NCI-H2171 treated with DMSO at 0.1 percent for 48 hours (cell line): ENCODE data around the gene PDS5B.
A peak's percentile ranks its signal among the peaks of the same experiment; 100 is the strongest.
"Not testable (repeated sequence)": the region's sequence is repeated elsewhere in the genome, so short reads cannot be mapped to it uniquely, and the experiment has no call there.

Source experiments
- DNase-seq: peaks from one replicate; lab custom pipeline; 2025; lab: John Stamatoyannopoulos, UW

The PDS5B gene, protein sequence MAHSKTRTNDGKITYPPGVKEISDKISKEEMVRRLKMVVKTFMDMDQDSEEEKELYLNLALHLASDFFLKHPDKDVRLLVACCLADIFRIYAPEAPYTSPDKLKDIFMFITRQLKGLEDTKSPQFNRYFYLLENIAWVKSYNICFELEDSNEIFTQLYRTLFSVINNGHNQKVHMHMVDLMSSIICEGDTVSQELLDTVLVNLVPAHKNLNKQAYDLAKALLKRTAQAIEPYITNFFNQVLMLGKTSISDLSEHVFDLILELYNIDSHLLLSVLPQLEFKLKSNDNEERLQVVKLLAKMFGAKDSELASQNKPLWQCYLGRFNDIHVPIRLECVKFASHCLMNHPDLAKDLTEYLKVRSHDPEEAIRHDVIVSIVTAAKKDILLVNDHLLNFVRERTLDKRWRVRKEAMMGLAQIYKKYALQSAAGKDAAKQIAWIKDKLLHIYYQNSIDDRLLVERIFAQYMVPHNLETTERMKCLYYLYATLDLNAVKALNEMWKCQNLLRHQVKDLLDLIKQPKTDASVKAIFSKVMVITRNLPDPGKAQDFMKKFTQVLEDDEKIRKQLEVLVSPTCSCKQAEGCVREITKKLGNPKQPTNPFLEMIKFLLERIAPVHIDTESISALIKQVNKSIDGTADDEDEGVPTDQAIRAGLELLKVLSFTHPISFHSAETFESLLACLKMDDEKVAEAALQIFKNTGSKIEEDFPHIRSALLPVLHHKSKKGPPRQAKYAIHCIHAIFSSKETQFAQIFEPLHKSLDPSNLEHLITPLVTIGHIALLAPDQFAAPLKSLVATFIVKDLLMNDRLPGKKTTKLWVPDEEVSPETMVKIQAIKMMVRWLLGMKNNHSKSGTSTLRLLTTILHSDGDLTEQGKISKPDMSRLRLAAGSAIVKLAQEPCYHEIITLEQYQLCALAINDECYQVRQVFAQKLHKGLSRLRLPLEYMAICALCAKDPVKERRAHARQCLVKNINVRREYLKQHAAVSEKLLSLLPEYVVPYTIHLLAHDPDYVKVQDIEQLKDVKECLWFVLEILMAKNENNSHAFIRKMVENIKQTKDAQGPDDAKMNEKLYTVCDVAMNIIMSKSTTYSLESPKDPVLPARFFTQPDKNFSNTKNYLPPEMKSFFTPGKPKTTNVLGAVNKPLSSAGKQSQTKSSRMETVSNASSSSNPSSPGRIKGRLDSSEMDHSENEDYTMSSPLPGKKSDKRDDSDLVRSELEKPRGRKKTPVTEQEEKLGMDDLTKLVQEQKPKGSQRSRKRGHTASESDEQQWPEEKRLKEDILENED (N-terminal part only)

DNA sequence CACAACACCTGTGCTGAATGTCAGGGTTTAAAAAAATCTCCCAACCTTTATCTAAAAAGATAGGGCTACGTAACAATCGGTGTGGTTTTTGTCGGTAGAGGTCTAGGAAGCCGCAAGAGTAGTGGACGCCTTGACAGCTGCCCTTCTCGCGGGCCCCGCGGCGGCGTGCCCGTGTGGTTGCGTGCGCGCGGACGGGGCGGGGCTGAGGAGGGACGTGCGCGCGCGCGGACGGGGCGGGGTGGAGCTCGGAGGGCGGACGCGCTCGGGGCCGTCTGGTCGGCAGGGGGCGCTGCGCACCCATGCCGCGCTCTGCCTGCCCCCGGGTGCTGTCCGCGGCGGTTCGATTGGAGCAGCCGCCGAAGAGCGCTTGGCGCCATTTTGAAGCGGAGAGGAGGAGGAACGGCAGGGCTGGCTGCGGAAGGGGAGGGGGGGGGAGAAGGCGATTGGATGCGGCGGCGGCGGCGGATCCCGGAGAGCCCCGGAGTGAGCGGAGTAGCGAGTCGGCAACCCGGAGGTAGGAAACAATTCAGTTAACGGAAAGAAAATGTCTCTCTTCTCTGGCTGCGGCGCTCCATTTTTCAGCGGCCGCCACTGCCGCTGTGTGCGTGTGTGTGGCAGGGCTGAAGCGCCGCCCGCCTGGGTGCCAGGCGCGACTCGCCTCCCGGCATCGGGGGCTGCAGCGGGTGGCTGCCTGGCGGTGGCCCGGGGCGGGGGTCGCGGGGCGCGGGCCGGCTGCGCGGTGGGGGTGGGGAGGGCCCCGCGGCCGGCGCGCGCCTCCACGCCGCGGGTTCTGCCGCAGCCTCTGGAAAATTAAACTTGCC is at the start of gene PDS5B:
TSS of gene PDS5B (plus strand) at position 373 of the 821 bp plus-strand sequence. CDS start 62,321 bp downstream, outside the sequence.
- DNase-seq: peak; percentile 77

DNA sequence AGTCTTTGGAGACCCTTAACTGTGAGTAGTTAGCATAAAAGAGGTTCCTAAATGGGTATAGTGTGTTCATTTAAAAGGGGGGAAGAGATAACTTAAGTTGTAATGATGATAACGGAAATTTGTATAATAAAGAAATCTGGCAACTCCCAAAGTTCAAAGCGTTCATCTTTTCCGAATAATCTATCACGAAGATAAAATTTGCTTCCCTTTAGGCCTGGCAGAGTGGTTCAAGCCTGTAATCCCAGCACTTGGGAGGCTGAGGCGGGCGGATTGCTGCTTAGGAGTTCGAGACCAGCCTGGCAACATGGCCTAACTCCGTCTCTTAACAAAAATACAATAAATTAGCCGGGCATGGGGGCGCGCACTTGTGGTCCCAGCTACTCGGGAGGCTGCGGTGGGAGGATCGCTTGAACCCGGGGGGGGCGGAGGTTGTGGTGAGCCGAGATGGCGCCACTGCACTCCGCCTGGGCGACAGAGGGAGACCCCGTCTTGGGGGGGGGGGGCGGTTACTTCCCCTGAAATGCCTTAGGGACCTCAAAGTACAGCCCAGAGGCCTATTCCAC is 48.6 kb upstream of the PDS5B start:
- no peak for DNase-seq

DNA sequence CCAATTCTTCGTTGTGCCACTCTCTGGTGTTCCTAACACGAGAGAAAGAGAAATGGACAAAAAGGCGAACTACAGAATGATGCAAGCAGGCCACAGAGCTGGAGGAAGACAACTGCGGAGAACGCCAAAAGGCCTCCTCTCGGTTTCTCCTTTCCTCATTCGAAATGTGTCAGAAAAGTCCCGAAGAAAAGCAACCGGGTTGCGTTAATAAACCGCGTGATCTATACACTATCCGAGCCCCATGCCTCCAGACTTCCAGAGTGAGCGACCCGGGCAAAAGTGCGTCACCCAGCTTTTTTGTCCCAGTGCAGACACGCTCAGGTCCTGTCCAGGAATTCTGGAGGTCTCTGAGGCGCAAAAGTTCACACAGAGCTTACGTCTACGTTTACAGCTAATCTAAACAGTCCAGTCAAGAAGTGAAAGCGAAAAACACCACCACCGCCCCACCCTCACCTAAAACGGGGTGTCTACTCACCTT is 48.1 kb upstream of the PDS5B start:
- DNase-seq: no peak

DNA sequence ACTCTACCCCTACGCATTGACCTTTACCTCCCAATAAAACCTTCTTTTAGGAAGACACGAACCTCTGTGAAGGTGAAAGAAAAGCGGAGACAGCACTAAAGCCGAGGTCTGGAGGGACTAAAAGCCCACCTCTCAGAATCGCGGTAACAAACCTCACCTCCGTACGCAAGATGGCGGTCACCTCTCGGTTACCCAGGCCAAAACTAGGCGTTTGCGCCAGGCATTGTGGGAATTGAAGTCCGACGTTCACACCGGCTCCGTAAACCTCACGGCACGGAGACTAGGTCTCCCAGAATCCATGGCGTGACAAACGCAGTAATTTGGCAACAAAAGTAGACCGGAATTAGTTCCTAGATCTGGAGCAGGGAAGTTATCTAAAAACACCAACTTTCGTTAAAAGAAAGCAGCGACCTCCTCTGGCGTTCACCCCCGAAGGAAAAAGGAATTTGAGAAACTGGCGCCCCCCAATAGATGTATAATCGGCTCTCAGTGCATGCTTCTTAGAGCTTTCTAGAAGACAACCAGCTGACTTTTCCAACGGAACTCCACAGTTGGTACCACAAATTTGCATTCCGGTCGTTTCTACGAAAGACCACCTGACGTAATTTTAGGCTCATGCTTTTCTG is 47.5 kb upstream of the PDS5B start, which contains the start of gene N4BP2L2:
TSS of gene N4BP2L2 (minus strand) at position 175 of the 626 bp plus-strand sequence. CDS start 1,768 bp downstream, outside the sequence.
- DNase-seq: peak; percentile 91

DNA sequence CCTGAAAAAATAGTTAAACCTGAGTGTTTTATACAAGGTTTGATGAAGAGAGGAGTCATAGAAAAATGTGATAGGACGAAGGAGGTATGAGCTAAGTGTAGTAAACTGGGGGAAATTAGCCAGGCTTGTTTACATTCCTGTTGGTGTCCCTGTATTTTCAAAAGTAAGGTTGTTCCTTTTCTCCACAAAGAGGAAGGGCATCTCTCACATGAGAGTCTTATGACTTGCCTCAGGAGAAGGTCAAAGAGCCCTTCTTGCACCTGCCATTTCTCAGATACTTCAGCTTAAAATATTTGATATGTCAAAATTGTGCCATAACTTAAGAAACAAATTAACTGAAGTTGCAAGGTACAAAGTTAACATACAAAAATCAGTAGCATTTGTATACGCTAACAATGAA is 44.0 kb upstream of the PDS5B start:
- no peak for DNase-seq

DNA sequence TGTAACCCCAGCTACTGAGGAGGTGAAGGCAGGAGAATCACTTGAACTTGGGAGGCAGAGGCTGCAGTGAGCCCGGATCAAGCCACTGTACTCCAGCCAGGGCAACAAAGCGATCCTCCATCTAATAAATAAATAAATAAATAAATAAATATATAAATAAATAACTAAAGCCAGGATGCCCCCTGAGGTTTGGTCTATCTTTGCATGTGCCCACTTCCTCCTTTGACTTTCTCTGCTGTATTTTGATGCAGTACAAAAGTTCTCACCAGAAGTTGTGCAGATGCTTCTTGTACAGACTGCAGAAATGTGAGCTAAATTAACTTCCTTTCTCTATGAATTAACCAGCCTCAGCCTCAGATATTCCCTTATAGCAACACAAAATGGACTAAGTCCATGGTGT is 41.2 kb upstream of the PDS5B start:
- DNase-seq: no peak

DNA sequence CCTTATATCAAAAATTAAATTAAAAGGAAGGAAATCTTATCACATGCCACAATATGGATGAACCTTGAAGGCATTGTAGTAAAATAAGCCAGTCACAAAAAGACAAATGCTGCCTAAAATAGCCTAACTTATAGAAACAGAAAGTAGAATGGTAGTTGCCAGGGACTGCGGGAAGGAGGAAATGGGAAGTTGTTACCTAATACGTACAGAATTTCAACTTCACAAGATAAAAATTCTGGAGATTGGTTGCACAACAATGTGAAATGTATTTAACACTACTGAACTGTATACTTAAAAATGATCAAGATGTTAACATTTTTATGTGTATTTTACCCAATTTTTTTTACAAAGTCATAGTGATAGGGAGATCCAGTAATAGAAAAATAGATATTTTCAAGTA is 37.4 kb upstream of the PDS5B start:
- no peak for DNase-seq

DNA sequence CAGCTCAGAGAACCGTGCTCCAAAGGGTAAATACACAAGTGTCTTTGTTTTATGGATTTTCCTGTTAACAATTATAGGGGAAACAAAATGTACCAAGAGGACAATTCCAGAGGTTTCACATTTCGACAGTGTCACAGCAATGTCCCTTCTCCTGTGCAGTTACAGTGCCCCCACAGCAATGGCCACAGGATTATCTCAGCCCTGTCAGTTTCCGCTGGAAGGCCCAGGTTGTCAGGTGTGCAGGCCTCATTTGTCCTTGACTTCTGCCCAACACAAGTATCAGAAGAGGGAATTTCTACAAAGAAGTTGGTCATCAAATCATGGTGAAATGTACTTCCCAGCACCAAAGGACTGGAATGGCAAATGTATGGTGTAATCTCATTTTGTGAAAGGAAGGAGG is 36.5 kb upstream of the PDS5B start:
- no peak for DNase-seq

DNA sequence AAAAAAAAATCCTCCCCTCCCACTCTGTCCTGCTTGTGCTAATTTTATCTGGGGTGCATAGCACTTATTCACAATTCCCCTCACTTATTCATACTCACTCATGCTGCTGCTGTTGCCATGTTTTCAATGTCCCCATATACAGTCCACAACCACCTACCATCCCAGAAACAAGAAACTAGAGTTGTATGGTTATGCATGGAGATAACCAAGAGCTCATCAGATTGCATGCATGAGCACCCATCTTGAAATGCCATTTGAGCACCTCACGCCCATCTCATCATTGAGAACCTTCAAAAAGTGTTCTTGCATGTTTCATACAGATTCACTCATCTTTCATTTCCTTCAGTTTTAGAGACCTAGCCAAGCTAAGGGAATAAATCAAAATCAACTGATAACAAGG is 32.5 kb upstream of the PDS5B start:
- no peak for DNase-seq

DNA sequence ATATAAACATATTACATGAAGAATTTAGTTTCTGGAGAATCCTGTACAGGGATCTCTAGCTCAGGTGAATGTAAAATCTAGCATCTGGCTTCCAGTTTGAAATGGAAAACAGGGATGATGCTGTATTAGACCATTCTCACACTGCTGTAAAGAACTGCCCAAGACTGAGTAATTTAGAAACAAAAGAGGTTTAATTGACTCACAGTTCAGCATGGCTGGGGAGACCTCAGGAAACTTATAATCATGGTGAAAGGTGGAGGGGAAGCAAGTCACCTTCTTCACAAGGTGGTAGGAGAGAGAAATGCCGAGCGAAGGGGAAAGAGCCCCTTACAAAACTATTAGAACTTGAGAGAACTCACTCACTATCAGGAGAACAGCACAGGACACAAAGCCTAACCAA is 30.6 kb upstream of the PDS5B start:
- DNase-seq: no peak

DNA sequence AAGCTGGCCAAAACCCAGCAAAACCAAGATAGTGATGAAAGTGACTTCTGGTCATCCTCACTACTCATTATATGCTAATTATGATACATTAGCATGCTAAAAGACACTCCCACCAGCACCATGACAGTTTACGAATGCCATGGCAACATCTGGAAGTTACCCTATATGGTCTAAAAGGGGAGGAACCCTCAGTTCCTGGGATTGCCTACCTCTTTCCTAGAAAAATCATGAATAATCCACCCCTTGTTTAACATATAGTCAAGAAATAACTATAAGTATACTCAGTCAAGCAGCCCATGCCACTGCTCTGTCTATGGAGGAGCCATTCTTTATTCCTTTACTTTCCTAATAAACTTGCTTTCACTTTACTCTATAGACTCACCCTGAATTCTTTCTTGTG is 25.4 kb upstream of the PDS5B start:
- not testable (repeated sequence) for DNase-seq

DNA sequence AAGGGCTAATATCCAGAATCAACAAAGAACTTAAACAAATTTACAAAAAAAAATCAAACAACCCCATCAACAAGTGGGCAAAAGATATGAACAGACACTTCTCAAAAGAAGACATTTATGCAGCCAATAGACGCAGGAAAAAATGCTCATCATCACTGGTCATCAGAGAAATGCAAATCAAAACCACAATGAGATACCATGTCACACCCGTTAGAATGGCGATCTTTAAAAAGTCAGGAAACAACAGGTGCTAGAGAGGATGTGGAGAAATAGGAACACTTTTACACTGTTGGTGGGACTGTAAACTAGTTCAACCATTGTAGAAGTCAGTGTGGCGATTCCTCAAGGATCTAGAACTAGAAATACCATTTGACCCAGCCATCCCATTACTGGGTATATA is 10.6 kb upstream of the PDS5B start:
- DNase-seq: not testable (repeated sequence)

DNA sequence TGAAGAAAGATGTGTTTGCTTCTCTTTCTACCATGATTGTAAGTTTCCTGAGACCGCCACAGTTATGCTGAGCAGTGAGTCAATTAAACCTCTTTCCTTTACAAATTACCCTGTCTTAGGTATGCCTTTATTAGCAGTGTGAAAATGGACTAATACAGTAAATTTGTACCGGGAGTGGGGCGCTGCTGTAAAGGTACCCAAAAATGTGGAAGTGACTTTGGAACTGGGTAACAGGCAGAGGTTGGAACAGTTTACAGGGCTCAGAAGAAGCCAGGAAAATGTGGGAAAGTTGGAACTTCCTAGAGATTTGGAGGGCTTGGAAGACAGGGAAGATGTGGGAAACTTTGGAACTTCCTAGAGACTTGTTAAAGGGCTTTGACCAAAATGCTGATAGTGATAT is 9.2 kb upstream of the PDS5B start:
- DNase-seq: no peak

DNA sequence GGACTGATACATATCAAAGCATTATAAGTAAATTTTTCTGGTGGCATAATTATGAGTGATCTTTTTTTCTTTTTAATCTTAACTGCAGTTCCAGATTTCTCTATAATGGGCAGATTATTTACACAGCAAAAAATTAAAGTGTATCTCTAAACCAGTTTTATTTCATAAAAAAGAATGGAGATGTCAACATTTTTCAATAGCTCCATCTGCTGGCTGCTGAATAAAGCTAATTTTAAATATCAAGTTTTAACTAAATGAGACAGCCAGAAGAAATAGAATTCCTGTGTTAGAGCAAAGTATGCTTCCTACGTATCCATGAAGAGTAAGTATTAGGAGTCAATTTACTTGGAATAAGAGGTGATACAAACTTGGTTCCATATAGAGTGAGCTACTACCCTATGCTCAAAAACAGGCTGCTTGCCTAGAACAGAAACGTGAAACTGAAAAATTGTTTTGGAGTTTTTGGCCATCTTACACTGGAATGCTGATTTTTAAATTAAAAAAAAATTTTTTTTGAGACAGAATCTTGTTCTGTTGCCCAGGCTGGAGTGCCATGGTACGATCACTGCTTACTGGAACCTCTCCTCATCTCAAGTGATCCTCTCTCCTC is 5.0 kb upstream of the PDS5B start:
- DNase-seq: peak; percentile 12

DNA sequence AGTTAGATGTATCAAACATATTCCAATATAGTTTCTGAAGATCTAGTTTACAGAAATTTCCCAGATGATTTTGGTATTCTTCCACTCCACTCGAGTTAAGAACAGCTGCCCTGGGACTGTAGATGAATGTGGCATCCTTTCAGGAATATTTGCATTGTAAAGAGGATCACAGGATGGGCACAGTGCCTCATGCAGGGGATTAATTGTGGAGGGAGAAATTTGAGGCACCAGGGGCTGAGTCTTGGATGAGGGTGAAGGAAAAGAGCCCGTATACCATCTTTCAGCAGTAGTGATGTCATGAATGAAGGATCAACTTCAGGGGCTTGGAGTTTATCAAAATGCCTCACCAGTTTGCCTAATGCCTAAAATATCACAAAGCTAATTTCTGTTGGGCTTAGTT is 4.0 kb upstream of the PDS5B start:
- DNase-seq: no peak

DNA sequence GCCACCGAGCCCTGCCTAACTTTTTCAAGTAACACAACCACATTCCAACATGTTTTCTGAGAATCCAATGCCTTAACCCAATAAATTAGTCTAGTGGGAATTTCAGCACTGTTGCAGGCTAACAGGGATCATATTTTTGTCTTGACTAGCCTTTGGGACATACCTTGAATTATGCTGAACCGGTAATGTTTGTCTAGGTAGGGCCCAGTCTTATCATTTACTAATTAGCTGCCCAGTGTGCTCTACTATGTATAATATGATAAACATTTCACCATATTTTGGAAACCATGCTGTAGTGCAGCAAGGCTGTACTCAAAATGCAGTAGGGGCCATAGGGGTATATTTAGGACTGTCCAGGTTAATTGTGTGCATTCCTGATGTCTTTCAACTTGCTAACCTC is 3.3 kb upstream of the PDS5B start:
- DNase-seq: no peak

DNA sequence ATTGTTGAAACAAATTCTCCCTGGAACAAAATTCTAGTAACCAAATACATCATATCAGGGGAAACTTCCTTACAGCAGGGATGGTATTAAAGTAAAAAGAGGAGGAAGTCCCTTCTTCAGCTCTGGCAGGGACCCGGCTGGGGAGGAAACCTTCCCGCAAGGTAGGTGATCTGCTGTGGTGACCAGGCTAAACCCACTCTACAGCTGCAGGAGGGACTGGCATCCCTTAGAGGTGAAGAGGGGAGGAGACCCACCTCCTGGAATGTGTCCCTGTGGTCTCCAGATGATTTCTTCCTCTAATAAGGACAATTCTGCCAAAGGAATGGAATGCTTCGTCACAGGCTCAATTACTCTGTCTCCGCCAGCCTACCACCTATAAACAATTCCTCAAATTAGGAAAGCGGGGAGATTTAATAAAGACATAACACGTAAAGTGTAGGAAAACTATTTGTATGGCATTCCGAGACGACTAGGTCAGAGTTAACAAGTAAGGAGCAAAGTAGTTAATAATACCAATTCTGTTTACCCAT is 637 bp upstream of the PDS5B start:
- no peak for DNase-seq

DNA sequence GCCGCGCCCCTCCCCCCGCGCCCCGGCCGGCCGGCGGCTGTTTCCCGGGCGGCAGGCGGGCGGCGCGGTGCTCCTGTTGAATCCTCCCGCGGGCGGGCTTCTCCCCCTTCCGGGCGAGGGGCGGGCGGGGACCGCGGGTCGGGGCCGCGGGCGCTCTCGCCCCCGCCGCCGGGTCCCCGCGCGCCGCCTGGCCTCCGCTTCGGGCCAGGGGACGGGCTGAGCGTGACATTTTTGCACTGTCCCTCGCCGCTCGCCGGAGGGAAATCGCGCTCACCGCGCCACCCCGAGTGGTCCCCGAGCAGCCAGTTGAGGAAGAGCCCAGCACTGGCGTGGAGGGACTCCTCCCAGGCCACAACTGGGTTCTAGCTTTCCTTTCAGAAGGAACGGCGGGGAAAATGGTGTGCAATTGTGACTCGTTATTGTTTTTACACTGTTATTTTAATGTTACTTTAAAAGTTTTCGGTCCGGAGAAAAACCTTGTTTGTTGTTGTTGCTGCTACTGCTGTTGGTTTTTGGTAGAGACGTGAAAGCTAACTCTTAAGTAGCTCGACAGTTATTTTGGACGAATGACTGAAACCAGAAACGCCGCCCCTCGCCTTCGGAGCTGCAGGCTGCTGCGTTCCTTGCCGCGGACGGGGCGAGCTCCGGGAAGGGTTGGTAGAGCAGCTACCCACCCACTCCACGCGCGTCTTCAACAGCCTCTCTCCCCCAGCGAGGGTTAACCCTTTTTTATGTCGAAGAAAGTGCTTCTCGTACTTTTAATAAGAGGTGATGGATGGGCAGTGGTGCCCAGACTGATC is 959 bp downstream of the PDS5B start:
- DNase-seq: peak; percentile 36

DNA sequence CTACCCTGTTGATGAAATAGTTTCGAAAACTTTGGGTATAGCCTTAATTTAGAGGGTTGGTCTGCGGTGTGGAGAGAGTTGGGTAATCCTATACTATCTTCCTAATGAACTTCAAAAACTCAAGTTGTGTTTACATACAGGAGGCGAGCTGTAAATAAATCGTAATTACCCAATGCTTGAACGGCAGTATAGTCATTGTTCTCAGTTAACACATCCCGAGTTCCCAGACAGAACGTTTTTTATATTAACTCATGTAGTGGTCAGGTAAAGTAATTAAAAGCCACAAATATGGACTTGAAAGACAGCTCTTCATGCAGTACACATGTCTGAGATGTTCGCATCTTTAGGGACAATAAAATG is 1.5 kb downstream of the PDS5B start:
- peak; percentile 5 for DNase-seq
